PC-9 (cell line): ENCODE measurements around the gene SRGAP3.

ENCODE experiments used
- CTCF ChIP-seq: fragments of 200-600 bp; sonication (generic); conservative IDR thresholded peaks from 2 replicates; pipeline ENCODE4 v1.6.1; 2017; ENCODE audit warnings: mixed run types, antibody characterized with exemption, mild to moderate bottlenecking, moderate library complexity
- EZH2 ChIP-seq: fragments of 200-600 bp; sonication (generic); IDR thresholded peaks from 2 replicates; pipeline ENCODE4 v1.8.0; 2017; ENCODE audit warnings: antibody characterized with exemption, low read depth

DNA sequence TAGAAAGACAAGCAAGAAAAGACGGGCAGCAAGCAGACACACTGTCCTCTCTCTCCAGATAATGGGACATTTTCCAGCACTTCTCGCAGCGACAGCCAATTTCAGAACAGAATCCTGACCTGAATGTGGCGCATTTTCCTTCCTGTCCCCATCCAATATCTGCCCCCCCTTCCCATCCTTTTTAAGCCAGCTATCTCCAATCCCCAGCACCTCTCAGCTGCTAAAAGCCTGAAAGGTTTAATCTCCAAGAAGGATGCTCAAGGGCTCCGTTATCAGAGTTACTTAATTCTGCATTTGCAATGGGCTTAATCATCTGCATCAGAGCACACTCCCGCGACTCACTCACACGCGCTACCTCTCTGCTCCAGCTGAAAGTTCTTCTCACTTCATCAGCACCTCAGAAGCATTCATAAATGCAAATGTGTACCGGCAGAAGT, 50.5 kb downstream of the SRGAP3 start:
- TF ChIP-seq CTCF (no peak), EZH2 (no peak)
